Sigmoid colon (tissue), 7 donors: ENCODE results near the gene MESP2. TPM values are rescaled to one million over a fixed set of nuclear protein-coding genes. Genes with fewer than 3 reads are reported as not detected.

ENCODE experiments used
- DNase-seq: peaks from one replicate; pipeline ENCODE4 v3.0.0-alpha.2; 2019
- H3K27ac ChIP-seq, 4 donors: fragments of 200-600 bp; sonication (generic); one replicate each; pipeline ENCODE4 v1.5.1; 2016 to 2019; ENCODE audit warnings: mild to moderate bottlenecking in 1 of 4
- H3K27me3 ChIP-seq, 3 donors: fragments of 200-600 bp; sonication (generic); one replicate each; pipeline ENCODE4 v1.5.1; 2019; ENCODE audit warnings: mild to moderate bottlenecking in 1 of 3
- H3K36me3 ChIP-seq, 4 donors: fragments of 200-600 bp; sonication (generic); one replicate each; pipeline ENCODE4 v1.5.1; 2016 to 2019
- H3K4me1 ChIP-seq, 4 donors: fragments of 200-600 bp; sonication (generic); one replicate each; pipeline ENCODE4 v1.5.1; 2017 to 2019
- H3K4me3 ChIP-seq, 4 donors: fragments of 200-600 bp; sonication (generic); one replicate each; pipeline ENCODE4 v1.5.1; 2017 to 2019; ENCODE audit warnings: mild to moderate bottlenecking in 2 of 4, moderate library complexity in 1 of 4
- H3K9me3 ChIP-seq, 4 donors: fragments of 200-600 bp in 3 of 4; sonication (generic) in 3 of 4; one replicate each; pipeline versions ENCODE4 v1.5.1 to v1.6.1; 2013 to 2019
- CTCF ChIP-seq, 4 experiments: fragments of 450-650 bp in 3 of 4; fragments of 200-600 bp in 1 of 4; IDR thresholded peaks; one replicate each; pipeline ENCODE4 v1.5.1; 2016 to 2019; ENCODE audit warnings: antibody characterized with exemption in 4 of 4, mild to moderate bottlenecking in 3 of 4, moderate library complexity in 2 of 4
- EP300 ChIP-seq, 4 donors: sonication (generic); formaldehyde crosslinking; IDR thresholded peaks; one replicate each; pipeline ENCODE4 v1.6.1; 2017; ENCODE audit warnings: antibody characterized with exemption in 4 of 4
- POLR2A ChIP-seq, 2 donors: fragments of 450-650 bp; IDR thresholded peaks; one replicate each; pipeline ENCODE4 v1.6.1; 2016; ENCODE audit warnings: antibody characterized with exemption in 2 of 2, mild to moderate bottlenecking in 2 of 2, moderate library complexity in 2 of 2
- POLR2AphosphoS5 ChIP-seq, 4 donors: sonication (generic); formaldehyde crosslinking; IDR thresholded peaks; one replicate each; pipeline ENCODE4 v1.6.1; 2017; ENCODE audit warnings: antibody characterized with exemption in 4 of 4
- WGBS, 2 donors: extraction: QIAGEN DNeasy Blood & Tissue Kit; methylation state at CpG; one replicate each; pipeline ENCODE4 v1.1.7; 2013; 5-methylcytosine and 5-hydroxymethylcytosine counted together
- intact Hi-C: fragments of 100-400 bp; cut with DNase I; formaldehyde crosslinking; loops from one replicate; pipeline ENCODE4 v1.15.1; 2023
- polyA plus RNA-seq, 3 donors: library from polyadenylated mRNA; stranded (reverse); fragments of 200-250 nt; gene quantifications; one replicate each; pipeline ENCODE4 v1.2.3, GENCODE V29; 2013
- total RNA-seq, 4 donors: library from RNA; depleted of rRNA; stranded (reverse); fragments of >200 nt; gene quantifications; one replicate each; pipeline ENCODE4 v1.1.0, GENCODE V29; 2016
- donor health status: healthy with polysubstance abuse.
- donor health status: Bipolar disorder and iron deficiency.
- donor health status: healthy.

Gene MESP2
- total and polyA plus RNA-seq, 7 donors: 1.3 to 1.8 TPM; not detected in 5

GRCh38 chr15:89827829-89828228, 51.7 kb downstream of the MESP2 start:
- H3K27me3 ChIP-seq: peaks cover 0 to 3% (median 0%) of the 10 kb centered on the region in 3 donors
- peaks cover 0 to 11% (median 0%) of the 10 kb centered on the region in 4 donors for H3K36me3 ChIP-seq
- peaks cover 0 to 16% (median 15%) of the 10 kb centered on the region in 4 donors for H3K4me1 ChIP-seq
- WGBS, 2 donors: 67 to 89% methylated on average over 4 of the region's 4 CpGs
- intact Hi-C loops: no loop called here
- H3K9me3 ChIP-seq: no peaks in the 10 kb centered on the region
- TF ChIP-seq CTCF (IDR thresholded peaks at IDR 0.05) (no peak), POLR2A (IDR thresholded peaks at IDR 0.05) (no peak), POLR2AphosphoS5 (IDR thresholded peaks at IDR 0.05) (no peak), EP300 (IDR thresholded peaks at IDR 0.05) (no peak)
- DNase-seq: no peak
- peak overlapping the region; percentile 6 to 58 (median 28) for H3K27ac ChIP-seq
- no peak overlapping the region for H3K4me3 ChIP-seq

Other genes with a start within 250 kb of the MESP2 start
- under 1 TPM in 1 of 4 donors, not detected in 3; 0.14 TPM for gene TICRR, start 200.9 kb upstream of the MESP2 start, total RNA-seq
- 1 to 10 TPM in 1 of 3 donors, under 1 TPM in 2; 0.23 to 3.5 (median 0.60) TPM for gene TICRR, start 200.9 kb upstream of the MESP2 start, polyA plus RNA-seq
- gene KIF7, start 120.9 kb upstream of the MESP2 start, total RNA-seq: 10 to 100 TPM in 1 of 4 donors, 1 to 10 TPM in 3; 5.4 to 15.2 (median 7.1) TPM
- gene KIF7, start 120.9 kb upstream of the MESP2 start, polyA plus RNA-seq: 1 to 10 TPM in 1 of 3 donors, under 1 TPM in 2; 0.46 to 1.9 (median 0.60) TPM
- 10 to 100 TPM in 1 of 4 donors, 1 to 10 TPM in 2, under 1 TPM in 1; 0.95 to 49.6 (median 1.6) TPM for gene PLIN1, start 97.0 kb upstream of the MESP2 start, total RNA-seq
- gene PLIN1, start 97.0 kb upstream of the MESP2 start, polyA plus RNA-seq: 10 to 100 TPM in 1 of 3 donors, 1 to 10 TPM in 2; 1.2 to 16.9 (median 4.8) TPM
- gene PEX11A, start 85.6 kb upstream of the MESP2 start, total RNA-seq: 10 to 100 TPM; 11.1 to 16.5 (median 13.3) TPM
- 10 to 100 TPM; 12.4 to 18.6 (median 18.3) TPM for gene PEX11A, start 85.6 kb upstream of the MESP2 start, polyA plus RNA-seq
- 1 to 10 TPM in 1 of 4 donors, not detected in 3; 1.1 TPM for gene WDR93, start 85.5 kb upstream of the MESP2 start, total RNA-seq
- gene WDR93, start 85.5 kb upstream of the MESP2 start, polyA plus RNA-seq: under 1 TPM in 1 of 3 donors, not detected in 2; 0.04 TPM
- gene MESP1, start 25.1 kb upstream of the MESP2 start, total RNA-seq: 1 to 10 TPM; 2.7 to 8.4 (median 3.3) TPM
- gene MESP1, start 25.1 kb upstream of the MESP2 start, polyA plus RNA-seq: 10 to 100 TPM in 1 of 3 donors, 1 to 10 TPM in 2; 2.7 to 10.2 (median 4.2) TPM
- 10 to 100 TPM in 1 of 4 donors, 1 to 10 TPM in 3; 4.4 to 24.6 (median 6.2) TPM for gene ANPEP, start 38.5 kb downstream of the MESP2 start, total RNA-seq
- 100 to 1,000 TPM; 108 to 229 (median 166) TPM for gene ANPEP, start 38.5 kb downstream of the MESP2 start, polyA plus RNA-seq
- gene AP3S2, start 117.7 kb downstream of the MESP2 start, total RNA-seq: 10 to 100 TPM; 24.1 to 37.8 (median 26.6) TPM
- gene AP3S2, start 117.7 kb downstream of the MESP2 start, polyA plus RNA-seq: 10 to 100 TPM; 33.5 to 88.5 (median 51.7) TPM
- 10 to 100 TPM; 17.9 to 33.5 (median 22.9) TPM for gene ARPIN, start 136.6 kb downstream of the MESP2 start, total RNA-seq
- gene ARPIN, start 136.6 kb downstream of the MESP2 start, polyA plus RNA-seq: 10 to 100 TPM; 16.2 to 19.3 (median 16.4) TPM
- 10 to 100 TPM in 1 of 4 donors, 1 to 10 TPM in 3; 5.3 to 10.0 (median 7.5) TPM for gene ZNF710, start 225.0 kb downstream of the MESP2 start, total RNA-seq
- gene ZNF710, start 225.0 kb downstream of the MESP2 start, polyA plus RNA-seq: 10 to 100 TPM; 13.8 to 28.2 (median 24.1) TPM